ENCODE data around the gene MYO1B.
"Not testable (repeated sequence)": the region's sequence is repeated elsewhere in the genome, so short reads cannot be mapped to it uniquely, and the experiment has no call there.

The MYO1B gene

DNA sequence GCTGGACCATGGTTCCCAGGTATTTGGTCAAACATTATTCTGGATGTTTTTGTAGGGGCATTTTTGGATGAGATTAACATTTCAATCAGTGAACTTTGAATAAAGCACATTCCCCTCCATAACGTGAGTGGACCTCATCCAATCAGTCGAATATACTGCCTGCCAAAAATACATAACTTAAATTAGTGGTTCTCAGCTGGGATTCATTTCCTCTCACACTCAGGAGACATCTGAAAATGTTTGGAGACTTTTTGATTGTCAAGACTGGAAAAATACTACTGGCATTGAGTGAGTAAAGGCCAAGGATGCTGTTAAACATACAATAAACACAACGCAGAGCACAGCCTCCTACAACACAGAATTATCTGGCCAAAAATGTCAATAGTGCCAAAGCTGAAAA lies 198.2 kb downstream of the MYO1B start:
- TF ChIP-seq, protein P1, sequence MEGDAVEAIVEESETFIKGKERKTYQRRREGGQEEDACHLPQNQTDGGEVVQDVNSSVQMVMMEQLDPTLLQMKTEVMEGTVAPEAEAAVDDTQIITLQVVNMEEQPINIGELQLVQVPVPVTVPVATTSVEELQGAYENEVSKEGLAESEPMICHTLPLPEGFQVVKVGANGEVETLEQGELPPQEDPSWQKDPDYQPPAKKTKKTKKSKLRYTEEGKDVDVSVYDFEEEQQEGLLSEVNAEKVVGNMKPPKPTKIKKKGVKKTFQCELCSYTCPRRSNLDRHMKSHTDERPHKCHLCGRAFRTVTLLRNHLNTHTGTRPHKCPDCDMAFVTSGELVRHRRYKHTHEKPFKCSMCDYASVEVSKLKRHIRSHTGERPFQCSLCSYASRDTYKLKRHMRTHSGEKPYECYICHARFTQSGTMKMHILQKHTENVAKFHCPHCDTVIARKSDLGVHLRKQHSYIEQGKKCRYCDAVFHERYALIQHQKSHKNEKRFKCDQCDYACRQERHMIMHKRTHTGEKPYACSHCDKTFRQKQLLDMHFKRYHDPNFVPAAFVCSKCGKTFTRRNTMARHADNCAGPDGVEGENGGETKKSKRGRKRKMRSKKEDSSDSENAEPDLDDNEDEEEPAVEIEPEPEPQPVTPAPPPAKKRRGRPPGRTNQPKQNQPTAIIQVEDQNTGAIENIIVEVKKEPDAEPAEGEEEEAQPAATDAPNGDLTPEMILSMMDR (conservative IDR thresholded peaks at IDR 0.05; ENCODE audit: control insufficient read depth, insufficient read depth, low read depth, low read length), result no peak
- no peak for DNase-seq (ENCODE audit: low read depth)

DNA sequence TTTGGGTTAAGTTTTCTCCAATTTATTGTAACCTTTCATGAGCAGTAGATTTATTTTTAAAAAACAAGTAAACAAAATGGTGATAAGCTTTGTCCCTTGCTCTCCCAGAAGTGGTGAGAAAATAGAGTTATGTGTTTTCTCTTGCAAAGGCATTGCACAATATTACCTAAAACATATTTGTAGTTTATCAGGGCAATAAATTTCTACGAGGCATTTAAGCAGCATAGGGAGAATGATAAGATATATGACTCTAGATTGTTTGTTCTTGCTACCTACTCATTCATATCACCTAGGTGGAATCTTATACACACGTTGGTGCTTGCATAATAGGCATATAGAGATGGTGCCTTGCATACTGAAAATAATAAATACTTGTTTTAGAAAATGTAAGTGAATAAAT lies 201.7 kb downstream of the MYO1B start:
- TF ChIP-seq, protein P1 (conservative IDR thresholded peaks at IDR 0.05; ENCODE audit: control insufficient read depth, insufficient read depth, low read depth, low read length), result no peak
- no peak for DNase-seq (ENCODE audit: low read depth)
- H3K4me3 ChIP-seq (ENCODE audit: control insufficient read depth, low read depth, low read length), result no peak overlapping the region

More for the DNA sequence above, 198.2 kb downstream of the MYO1B start:
- no peak overlapping the region for H3K4me3 ChIP-seq (ENCODE audit: control insufficient read depth, low read depth, low read length)

DNA sequence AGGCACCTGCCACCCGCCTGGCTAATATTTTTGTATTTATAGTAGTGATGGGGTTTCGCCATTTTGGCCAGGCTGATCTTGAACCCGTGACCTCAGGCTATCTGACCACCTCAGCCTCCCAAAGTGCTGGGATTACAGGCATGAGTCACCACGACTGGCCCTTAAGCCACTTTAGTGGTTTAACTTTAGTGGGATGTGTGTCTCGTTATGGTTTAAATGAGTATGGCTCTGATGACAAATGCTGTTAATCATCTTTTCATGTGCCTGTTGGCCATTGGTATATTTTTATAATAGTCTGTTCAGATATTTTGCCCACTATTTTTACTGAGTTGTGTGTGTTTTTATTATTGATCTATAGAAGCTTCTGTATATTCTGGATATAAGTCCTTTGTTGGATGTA lies 205.9 kb downstream of the MYO1B start:
- TF ChIP-seq, protein P1 (conservative IDR thresholded peaks at IDR 0.05; ENCODE audit: control insufficient read depth, insufficient read depth, low read depth, low read length), result no peak
- H3K4me3 ChIP-seq (ENCODE audit: control insufficient read depth, low read depth, low read length), result no peak overlapping the region
- no peak for DNase-seq (ENCODE audit: low read depth)

DNA sequence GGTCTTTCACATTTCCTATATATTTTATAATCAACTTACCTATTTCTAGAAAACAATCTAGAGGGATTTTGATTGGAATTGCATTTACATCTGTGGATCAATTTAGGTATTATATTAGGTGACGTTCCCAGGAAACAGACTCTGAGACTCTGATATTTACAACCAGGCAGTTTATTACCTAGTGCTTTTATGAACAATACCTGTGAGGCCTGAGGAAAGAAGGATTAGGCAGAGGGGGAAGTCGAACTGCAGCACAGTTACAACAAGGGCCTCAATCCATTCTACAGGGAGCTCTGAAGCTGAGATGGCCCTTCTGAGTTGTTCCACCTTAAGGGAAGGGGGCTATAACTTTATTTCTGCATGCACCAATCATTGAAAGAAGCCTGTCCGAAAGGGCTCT lies 206.9 kb downstream of the MYO1B start:
- H3K4me3 ChIP-seq (ENCODE audit: control insufficient read depth, low read depth, low read length), result no peak overlapping the region
- DNase-seq (ENCODE audit: low read depth), result no peak
- TF ChIP-seq, protein P1 (conservative IDR thresholded peaks at IDR 0.05; ENCODE audit: control insufficient read depth, insufficient read depth, low read depth, low read length), result no peak

DNA sequence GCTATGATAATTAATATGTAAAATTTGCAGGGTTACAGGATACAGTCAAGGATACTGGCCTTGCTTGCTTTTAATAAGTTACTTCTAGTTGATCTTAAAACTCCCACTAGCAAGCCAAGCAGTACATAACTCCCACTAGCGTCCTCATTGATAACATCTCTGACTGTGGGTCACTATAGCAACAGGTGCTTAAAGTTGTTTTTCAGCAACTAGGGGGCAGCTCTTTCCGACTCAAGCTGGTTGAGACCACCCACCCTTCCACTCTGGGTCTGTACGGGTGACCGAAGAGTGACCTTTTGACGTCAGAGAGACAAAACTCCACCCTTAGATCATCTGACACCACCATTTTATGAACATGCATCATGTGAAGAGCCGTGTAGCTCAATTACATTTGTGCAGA lies 208.6 kb downstream of the MYO1B start:
- H3K4me3 ChIP-seq (ENCODE audit: control insufficient read depth, low read depth, low read length), result no peak overlapping the region
- TF ChIP-seq, protein P1 (conservative IDR thresholded peaks at IDR 0.05; ENCODE audit: control insufficient read depth, insufficient read depth, low read depth, low read length), result no peak
- no peak for DNase-seq (ENCODE audit: low read depth)

DNA sequence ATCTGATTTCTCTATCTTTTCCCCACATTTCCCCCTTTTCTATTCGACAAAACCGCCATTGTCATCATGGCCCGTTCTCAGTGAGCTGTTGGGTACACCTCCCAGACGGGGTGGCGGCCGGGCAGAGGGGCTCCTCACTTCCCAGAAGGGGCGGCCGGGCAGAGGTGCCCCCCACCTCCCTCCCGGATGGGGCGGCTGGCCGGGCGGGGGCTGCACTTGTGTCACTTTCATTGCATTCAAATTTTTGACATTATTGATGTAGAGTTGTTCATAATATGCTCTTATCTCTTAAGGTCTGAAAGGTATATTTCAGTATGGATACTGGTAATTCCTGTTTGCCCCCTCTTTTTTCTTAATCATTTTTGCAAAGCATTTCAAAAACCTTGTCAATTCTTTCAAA lies 211.3 kb downstream of the MYO1B start:
- H3K4me3 ChIP-seq (ENCODE audit: control insufficient read depth, low read depth, low read length); DNase-seq (ENCODE audit: low read depth): not testable (repeated sequence)

DNA sequence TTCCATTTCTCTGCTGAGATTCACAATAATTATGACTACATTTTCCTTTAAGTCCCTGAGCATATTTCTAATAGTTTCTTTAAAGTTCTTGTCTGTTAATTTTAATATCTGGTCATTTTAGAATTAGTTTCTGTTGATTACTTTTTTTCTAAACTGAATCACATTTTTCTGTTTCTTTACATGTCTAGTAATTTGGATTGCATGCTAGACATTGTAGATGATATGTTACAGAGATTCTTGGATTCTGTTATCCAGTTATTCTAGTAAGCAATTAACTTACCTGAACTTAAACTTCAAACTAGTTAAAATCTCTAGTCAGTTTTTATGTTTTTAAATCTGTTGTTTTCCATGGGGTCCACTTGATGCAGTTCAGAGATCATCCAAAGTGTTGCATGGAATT lies 214.0 kb downstream of the MYO1B start:
- TF ChIP-seq, protein P1 (conservative IDR thresholded peaks at IDR 0.05; ENCODE audit: control insufficient read depth, insufficient read depth, low read depth, low read length), result no peak
- no peak for DNase-seq (ENCODE audit: low read depth)

More for the DNA sequence above, 214.0 kb downstream of the MYO1B start:
- no peak overlapping the region for H3K4me3 ChIP-seq (ENCODE audit: control insufficient read depth, low read depth, low read length)
